GM18505 (cell line): ENCODE measurements around the gene NRCAM.

ENCODE experiments used
- ATAC-seq: cut with Tn5 transposase; IDR thresholded peaks from one replicate; pipeline ENCODE4 v1.9.1; 2021; ENCODE audit not compliant: unreplicated experiment
- POLR2A ChIP-seq: IDR thresholded peaks from 4 replicates; pipeline ENCODE4 v1.6.1; 2011; ENCODE audit warnings: borderline replicate concordance; ENCODE audit not compliant: insufficient read depth, insufficient read length; ENCODE audit errors: extremely low read depth

NRCAM gene

GRCh38 chr7:108324053-108325038 is 131.9 kb downstream of the NRCAM start:
- no peak for TF ChIP-seq POLR2A
- ATAC-seq = no peak

- no peak for TF ChIP-seq POLR2A
- ATAC-seq = no peak
These were observed 133.1 kb downstream of the NRCAM start for GRCh38 chr7:108322925-108323832.

- no peak for TF ChIP-seq POLR2A
- no peak for ATAC-seq
These were observed 134.2 kb downstream of the NRCAM start for GRCh38 chr7:108322046-108322445.

GRCh38 chr7:108321359-108321758 is 134.9 kb downstream of the NRCAM start:
- no peak for TF ChIP-seq POLR2A
- ATAC-seq = no peak

GRCh38 chr7:108316708-108317107 is 139.5 kb downstream of the NRCAM start:
- ATAC-seq = no peak
- TF ChIP-seq POLR2A = no peak

GRCh38 chr7:108314551-108314950 is 141.7 kb downstream of the NRCAM start:
- no peak for TF ChIP-seq POLR2A
- no peak for ATAC-seq

GRCh38 chr7:108314049-108314448 is 142.2 kb downstream of the NRCAM start:
- no peak for TF ChIP-seq POLR2A
- ATAC-seq = no peak

GRCh38 chr7:108313086-108313485 is 143.2 kb downstream of the NRCAM start:
- no peak for ATAC-seq
- TF ChIP-seq POLR2A = no peak

- no peak for TF ChIP-seq POLR2A
- ATAC-seq = no peak
These were observed 144.6 kb downstream of the NRCAM start for GRCh38 chr7:108311446-108312168.

GRCh38 chr7:108310351-108310750 is 145.9 kb downstream of the NRCAM start:
- no peak for TF ChIP-seq POLR2A
- ATAC-seq = no peak

GRCh38 chr7:108308903-108309302 is 147.3 kb downstream of the NRCAM start:
- no peak for TF ChIP-seq POLR2A
- peak; percentile 59 for ATAC-seq

GRCh38 chr7:108308276-108308675 is 148.0 kb downstream of the NRCAM start:
- no peak for ATAC-seq
- no peak for TF ChIP-seq POLR2A

- no peak for ATAC-seq
- no peak for TF ChIP-seq POLR2A
These were observed 148.6 kb downstream of the NRCAM start for GRCh38 chr7:108307595-108307994.
